ENCODE results near the gene SFTPD.
"Not testable (repeated sequence)": the region's sequence is repeated elsewhere in the genome, so short reads cannot be mapped to it uniquely, and the experiment has no call there.

SFTPD gene

DNA sequence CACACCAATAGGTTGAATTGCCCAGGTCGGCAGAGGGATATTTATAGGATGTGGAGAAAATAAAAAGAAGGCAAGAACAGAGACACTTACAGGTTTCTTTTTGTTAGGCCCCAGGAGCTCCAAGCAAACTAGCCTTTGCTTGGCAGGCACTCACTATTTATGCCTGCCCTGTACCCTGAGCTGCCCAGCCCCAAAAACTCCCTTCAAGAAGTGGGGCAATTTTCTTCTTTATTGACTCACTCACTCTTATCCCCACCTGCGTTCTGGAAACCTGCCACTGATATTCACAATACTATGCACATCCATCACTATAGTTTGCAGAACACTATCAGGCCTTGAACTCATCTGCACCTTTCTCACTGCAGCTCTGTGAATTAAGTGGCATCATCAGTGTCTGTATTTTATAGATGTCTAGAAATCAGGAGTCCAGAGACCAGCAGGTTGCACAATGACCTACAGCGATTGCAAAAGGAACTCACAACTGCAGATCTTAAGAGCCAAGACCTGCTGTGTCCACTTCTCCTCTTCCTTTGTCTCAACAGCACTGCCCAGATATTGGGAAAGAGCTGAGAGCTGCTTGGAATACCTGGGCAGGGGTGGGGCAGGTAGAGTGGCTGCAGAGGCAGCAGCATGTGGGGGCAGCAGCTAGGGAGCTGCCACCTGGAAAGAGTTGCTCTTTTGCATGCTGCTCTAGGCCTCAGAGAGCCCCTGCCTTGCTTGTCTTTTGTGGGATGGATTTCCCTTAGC, at the start of gene SFTPD:
TSS of gene SFTPD (minus strand) at position 130 of the 747 bp plus-strand sequence. CDS start 2,446 bp downstream, outside the sequence.
- DNase-seq = no peak

GRCh38 chr10:79995979-79996634, 47.2 kb upstream of the SFTPD start:
- no peak for DNase-seq

GRCh38 chr10:79994556-79994955, 45.7 kb upstream of the SFTPD start:
- no peak for DNase-seq

DNA sequence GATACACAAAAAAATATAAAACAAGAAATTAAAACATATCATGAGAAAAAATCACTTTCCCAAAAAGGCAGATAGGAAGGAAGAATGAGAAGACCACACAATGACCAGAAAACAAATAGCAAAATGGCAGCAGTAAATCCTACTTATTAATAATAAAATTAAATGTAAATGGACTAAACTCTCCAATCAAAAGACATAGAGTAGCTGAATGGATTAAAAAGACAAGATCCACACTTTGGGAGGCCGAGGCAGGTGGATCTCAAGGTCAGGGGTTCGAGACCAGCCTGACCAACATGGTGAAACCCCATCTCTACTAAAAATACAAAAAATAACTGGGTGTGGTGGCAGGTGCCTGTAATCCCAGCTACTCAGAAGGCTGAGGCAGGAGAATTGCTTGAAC, 39.3 kb upstream of the SFTPD start:
- DNase-seq = not testable (repeated sequence)

DNA sequence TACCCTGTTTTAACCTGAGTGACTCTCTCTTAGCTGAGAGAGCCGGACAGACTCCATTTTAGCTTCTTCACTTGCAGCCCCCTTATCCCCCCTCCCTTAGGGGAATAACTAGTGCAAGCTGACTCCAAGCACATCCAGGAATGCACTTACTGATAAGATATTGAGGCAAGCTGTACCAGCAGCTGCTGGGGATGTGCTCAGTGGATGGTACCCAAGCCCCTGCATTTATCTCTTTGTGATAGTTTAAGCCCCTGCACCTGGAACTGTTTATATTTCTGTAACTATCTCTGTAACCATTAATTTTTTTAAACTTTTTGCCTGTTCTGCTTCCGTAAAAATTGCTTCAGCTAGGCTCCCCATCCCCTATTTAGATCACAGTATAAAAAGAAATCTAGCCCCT, 37.8 kb upstream of the SFTPD start:
- not testable (repeated sequence) for DNase-seq

- no peak for DNase-seq
These were observed 36.7 kb upstream of the SFTPD start for GRCh38 chr10:79985481-79986072.

GRCh38 chr10:79984851-79985250, 35.9 kb upstream of the SFTPD start:
- DNase-seq = no peak

- DNase-seq = no peak
These were observed 34.5 kb upstream of the SFTPD start for GRCh38 chr10:79983286-79983909.

GRCh38 chr10:79982861-79983260, 34.0 kb upstream of the SFTPD start:
- DNase-seq = peak; percentile 36

- DNase-seq = peak; percentile 30
These were observed 33.5 kb upstream of the SFTPD start for GRCh38 chr10:79982362-79982800.

DNA sequence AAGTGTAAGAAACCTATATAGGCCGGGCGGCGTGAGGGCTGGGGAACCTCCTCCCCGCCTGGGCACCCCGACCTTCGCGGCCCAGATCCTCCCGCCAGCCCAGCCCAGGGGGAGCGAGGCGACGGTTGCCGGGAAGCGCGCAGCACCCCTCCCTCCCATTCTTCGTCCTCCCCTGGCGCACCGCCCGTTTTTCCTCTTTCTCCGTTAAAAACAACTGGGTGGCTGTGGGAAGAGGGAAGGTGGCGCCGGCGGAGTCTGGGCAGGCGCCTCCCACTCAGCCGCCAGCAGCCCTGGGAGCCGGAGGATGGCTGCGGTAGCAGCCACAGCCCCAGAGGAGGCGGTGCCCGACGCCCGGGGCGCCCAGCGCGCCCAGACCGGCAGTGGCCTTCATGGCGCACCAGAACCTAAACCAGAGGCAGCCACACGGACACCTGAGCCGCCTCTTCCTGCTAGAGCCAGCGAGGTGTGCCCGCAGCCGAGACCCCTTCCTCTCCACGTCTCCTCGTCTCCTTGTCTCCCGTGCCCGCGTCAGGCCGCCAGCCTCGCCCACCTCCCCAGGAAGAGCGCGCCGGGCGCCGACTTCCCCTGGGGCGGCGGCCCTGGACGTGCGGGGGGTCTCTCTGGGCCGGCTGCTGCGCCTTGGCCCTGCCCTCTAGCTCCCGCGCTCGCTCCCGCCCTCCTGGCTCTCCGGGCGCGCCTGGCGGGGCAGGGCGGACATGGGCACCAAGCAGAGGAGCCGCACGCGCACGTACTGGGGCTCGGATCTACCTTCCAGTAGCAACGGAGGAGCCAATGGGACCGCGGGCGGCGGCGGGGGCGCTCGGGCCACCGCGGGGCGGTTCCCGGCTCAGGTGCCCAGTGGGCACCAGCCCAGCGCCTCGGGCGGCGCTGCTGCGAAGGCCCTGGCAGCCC, 32.8 kb upstream of the SFTPD start:
- DNase-seq = peak; percentile 47

DNA sequence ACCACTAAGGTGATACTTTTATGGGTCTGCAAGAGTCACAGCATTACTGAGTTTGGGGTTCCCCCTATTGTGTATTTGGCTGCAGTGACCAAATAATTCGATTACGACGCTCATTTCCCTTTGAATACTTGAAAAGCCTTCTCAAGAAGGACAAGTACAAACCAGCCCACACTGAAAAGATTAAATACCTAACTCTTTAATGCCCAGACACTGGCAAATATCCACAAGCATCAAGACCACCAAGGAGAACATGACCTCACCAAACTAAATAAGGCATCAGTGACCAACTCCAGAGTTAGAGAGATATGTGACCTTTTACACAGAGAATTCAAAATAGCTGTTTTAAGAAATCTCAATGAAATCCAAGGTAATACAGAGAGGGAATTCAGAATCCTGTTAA, 31.8 kb upstream of the SFTPD start:
- no peak for DNase-seq

DNA sequence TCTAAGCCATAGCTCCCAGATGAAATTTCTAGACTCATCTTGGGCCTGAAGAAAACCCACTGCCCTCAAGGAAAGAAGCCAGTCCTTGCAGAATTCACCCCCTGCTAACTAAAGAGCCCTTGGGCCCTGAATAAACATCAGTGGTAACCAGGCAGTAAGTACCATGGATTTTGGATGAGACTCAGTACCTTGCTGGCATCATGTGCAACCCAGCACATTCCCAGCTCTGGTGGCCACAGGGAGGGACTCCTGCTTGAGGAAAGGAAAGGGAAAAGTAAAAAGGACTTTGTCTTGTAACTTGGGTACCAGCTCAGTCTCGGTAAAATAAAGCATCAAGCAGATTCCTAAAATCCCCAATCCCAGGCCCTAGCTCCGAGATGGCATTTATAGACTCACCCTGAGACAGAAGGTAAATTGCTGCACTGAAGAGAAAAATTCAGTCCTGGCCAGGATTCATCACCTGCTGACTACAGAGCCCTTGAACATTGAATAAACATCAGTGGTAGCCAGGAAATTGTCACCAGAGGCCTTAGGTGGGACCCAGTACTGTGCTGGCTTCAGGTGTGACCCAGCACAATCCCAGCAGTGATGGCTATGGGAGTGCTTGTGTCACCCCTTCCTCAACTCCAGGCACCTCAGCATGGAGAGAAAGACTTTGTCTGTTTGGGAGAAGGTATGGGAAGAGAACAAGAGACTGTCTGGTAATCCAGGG, 31.2 kb upstream of the SFTPD start:
- DNase-seq = no peak

- DNase-seq = no peak
These were observed 30.5 kb upstream of the SFTPD start for GRCh38 chr10:79979310-79979975.

- no peak for DNase-seq
These were observed 28.1 kb upstream of the SFTPD start for GRCh38 chr10:79976999-79977398.

- no peak for DNase-seq
These were observed 21.2 kb upstream of the SFTPD start for GRCh38 chr10:79970062-79970461.

- DNase-seq = no peak
These were observed 999 bp downstream of the SFTPD start for GRCh38 chr10:79947787-79948424.

GRCh38 chr10:79947083-79947415, 1.9 kb downstream of the SFTPD start:
- peak; percentile 4 for DNase-seq

GRCh38 chr10:79946271-79947082, 2.4 kb downstream of the SFTPD start:
- DNase-seq = no peak
